ENCODE measurements around the gene SLC7A4. TPM values are rescaled to one million over a fixed set of nuclear protein-coding genes. Genes with fewer than 3 reads are reported as not detected.
"Not testable (repeated sequence)": the region's sequence is repeated elsewhere in the genome, so short reads cannot be mapped to it uniquely, and the experiment has no call there.

Gene SLC7A4
- total RNA-seq, 1 donor from 2014 or later, result under 0.01 TPM

- H3K4me3 ChIP-seq (ENCODE audit: low read depth, low read length), result no peak overlapping the region
- DNase-seq (ENCODE audit: low read depth) (no peak), FAIRE-seq (no peak)
- TF ChIP-seq, protein P1, sequence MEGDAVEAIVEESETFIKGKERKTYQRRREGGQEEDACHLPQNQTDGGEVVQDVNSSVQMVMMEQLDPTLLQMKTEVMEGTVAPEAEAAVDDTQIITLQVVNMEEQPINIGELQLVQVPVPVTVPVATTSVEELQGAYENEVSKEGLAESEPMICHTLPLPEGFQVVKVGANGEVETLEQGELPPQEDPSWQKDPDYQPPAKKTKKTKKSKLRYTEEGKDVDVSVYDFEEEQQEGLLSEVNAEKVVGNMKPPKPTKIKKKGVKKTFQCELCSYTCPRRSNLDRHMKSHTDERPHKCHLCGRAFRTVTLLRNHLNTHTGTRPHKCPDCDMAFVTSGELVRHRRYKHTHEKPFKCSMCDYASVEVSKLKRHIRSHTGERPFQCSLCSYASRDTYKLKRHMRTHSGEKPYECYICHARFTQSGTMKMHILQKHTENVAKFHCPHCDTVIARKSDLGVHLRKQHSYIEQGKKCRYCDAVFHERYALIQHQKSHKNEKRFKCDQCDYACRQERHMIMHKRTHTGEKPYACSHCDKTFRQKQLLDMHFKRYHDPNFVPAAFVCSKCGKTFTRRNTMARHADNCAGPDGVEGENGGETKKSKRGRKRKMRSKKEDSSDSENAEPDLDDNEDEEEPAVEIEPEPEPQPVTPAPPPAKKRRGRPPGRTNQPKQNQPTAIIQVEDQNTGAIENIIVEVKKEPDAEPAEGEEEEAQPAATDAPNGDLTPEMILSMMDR (IDR thresholded peaks at IDR 0.05; ENCODE audit: insufficient read depth, low read length, severe bottlenecking), result no peak
- H3K27me3 ChIP-seq (ENCODE audit: control insufficient read depth, insufficient read depth, low read length), result no peaks in the 10 kb centered on the region
- no peaks in the 10 kb centered on the region for H3K36me3 ChIP-seq (ENCODE audit: control insufficient read depth, insufficient read depth, low read length)
Observed at GRCh38 chr22:21010426-21011113, 21.8 kb downstream of the SLC7A4 start.

DNA sequence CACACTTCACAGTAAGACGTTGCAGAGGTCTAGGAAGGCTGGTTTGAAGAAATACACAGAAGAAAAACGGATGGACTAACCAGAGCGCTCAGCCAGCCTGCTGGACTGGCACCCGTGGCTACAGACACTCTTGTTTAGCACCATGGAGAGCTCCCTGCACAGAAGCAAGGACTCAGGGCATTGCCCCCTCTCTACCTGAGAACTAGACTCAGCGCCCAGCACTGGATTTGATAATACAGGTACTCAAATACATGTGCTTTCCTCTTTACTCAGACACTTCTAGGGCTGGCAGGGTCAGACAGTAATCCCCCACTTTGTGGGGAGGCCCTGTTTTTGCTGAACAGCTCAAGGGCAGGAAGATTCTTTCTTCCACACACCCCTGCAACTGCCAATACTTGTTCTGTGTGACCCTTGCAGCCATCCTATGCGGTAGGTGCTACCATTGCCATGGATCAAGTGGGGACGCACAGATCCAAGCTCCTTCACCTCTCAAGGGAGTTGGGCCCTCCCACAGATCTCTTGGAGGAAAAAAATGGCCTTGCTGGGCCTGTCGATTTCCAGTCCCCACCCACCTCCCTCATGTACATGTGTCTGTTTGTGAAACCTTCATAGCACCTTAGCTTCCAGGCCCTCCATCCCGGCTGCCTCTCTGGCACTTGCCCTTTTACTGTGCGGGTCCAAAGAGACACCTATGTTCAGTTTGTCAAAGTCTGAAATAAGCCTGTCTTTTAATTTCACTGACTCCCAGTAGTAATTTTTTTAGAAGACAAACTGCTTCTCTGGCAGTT is 22.5 kb downstream of the SLC7A4 start:
- TF ChIP-seq, protein P1 (IDR thresholded peaks at IDR 0.05; ENCODE audit: insufficient read depth, low read length, severe bottlenecking), result no peak
- Histone ChIP-seq H3K36me3 (ENCODE audit: control insufficient read depth, insufficient read depth, low read length) (no peaks in the 10 kb centered on the region), H3K4me3 (ENCODE audit: low read depth, low read length) (no peak overlapping the region), H3K27me3 (ENCODE audit: control insufficient read depth, insufficient read depth, low read length) (no peaks in the 10 kb centered on the region)
- FAIRE-seq (no peak), DNase-seq (ENCODE audit: low read depth) (peak; percentile 54)

DNA sequence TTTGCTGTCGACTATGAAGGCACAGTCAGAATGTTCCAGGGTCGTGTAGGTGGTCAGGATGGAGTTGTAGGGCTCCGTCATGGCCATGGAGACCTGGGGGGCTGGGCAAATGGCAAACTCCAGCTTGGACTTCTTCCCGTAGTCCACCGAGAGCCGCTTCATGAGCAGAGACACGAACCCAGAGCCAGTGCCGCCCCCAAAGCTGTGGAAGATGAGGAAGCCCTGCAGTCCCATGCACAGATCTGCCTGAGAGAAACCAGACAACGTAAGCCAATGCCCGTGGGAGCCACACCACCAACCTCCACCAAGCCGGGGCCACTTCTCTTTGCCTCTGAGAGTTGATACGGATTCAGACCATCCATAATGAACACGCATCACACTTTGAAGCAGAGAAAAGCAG is 23.2 kb downstream of the SLC7A4 start:
- DNase-seq (ENCODE audit: low read depth); H3K27me3 ChIP-seq (ENCODE audit: control insufficient read depth, insufficient read depth, low read length); H3K36me3 ChIP-seq (ENCODE audit: control insufficient read depth, insufficient read depth, low read length); H3K4me3 ChIP-seq (ENCODE audit: low read depth, low read length): not testable (repeated sequence)
- peak; percentile 98 for FAIRE-seq

DNA sequence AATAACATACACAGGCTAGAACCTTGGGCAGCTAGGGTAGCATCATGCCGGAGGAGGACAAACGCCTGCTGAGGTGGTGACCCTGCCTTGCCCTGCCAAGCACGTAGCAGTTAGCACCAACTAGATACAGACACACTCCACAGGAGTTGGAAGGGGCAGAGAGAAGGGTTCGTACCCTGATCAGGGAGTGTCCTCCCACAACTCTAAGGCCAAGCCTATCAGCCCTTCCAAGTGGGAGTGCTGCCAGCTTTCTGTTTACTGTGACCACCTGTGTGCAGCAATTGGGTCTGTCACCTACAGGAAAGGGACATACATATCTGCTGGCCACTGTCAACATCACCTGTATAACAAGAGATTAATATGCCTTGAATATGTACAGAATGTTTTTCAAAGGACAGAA is 28.6 kb downstream of the SLC7A4 start:
- FAIRE-seq (no peak), DNase-seq (ENCODE audit: low read depth) (no peak)
- H3K27me3 ChIP-seq (ENCODE audit: control insufficient read depth, insufficient read depth, low read length), result no peaks in the 10 kb centered on the region
- TF ChIP-seq, protein P1 (IDR thresholded peaks at IDR 0.05; ENCODE audit: insufficient read depth, low read length, severe bottlenecking), result no peak
- H3K36me3 ChIP-seq (ENCODE audit: control insufficient read depth, insufficient read depth, low read length), result peaks cover 6% of the 10 kb centered on the region
- no peak overlapping the region for H3K4me3 ChIP-seq (ENCODE audit: low read depth, low read length)

DNA sequence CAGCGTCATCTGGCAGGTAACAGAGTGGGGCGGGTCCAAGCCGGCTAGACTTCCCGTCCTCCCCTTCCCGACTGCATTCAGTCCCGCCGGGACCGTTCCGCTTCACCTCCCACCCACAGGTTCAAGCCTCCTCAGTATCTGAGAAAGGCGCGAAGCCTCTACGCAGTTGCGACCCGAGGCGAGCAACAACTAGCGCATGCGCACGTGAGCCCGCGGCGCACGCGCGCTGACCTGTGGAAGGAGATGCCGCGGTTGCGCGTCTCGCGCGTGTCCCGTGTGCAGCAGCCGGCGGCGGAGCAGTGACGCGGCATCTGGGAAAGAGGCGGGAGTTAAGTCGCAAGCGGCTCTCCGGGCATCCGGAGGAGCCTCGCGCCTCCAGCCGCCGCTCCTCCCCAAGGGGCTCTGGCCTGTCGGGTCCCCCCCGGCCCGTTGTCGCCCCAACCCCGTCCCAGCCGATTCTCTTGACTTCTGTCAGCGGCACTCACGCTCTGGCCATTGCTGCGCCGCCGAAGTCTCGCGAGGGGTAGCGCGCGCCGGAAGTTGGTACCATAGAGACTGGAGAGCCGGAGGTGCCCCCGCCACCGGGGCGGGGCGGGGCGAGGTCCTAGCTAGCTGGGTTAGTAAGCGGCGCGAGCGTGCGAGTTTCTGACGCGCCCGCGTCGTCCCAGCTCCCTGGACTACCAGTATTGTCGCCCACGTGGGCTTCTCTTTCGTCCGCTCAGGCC is 30.6 kb downstream of the SLC7A4 start, which contains the start of gene THAP7:
Gene THAP7, minus strand, starts transcription at position 518 of the 725 bp plus-strand sequence. Its CDS starts 207 bp downstream, at position 311.
- Histone ChIP-seq H3K4me3 (ENCODE audit: low read depth, low read length) (peak within 1 kb of the TSS; percentile 88), H3K36me3 (ENCODE audit: control insufficient read depth, insufficient read depth, low read length) (peaks cover 10% of the 10 kb centered on the region), H3K27me3 (ENCODE audit: control insufficient read depth, insufficient read depth, low read length) (no peaks in the 10 kb centered on the region)
- peak; percentile 83 for DNase-seq (ENCODE audit: low read depth)
- TF ChIP-seq, protein P1 (IDR thresholded peaks at IDR 0.05; ENCODE audit: insufficient read depth, low read length, severe bottlenecking), result no peak
- FAIRE-seq, result no peak

Measured in bronchial epithelial cell (primary cell).